HG02870 (cell line): Measurements from ENCODE around the gene CDS2.
A peak's percentile ranks its signal among the peaks of the same experiment; 100 is the strongest.

ENCODE experiments used
- ATAC-seq: cut with Tn5 transposase; IDR thresholded peaks from one replicate; pipeline ENCODE4 v1.9.1; 2021; ENCODE audit warnings: mild to moderate bottlenecking, moderate library complexity; ENCODE audit not compliant: unreplicated experiment

The CDS2 gene

DNA sequence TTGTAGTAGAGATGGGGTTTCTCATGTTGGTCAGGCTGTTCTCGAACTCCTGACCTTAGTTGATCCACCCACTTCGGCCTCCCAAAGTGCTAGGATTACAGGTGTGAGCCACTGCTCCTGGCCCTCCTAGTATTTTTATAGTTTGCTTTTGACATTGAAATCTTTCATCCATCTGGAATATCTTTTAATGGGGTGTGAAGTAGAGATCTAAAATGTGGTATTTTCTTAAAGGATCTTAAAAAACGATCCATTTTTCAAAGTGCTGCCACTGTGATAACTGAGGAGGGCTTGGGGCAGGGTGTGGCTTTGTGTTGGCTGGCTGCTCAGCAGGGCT, 23.1 kb downstream of the CDS2 start:
- ATAC-seq: no peak

GRCh38 chr20:5150226-5151076, 23.6 kb downstream of the CDS2 start:
- no peak for ATAC-seq

DNA sequence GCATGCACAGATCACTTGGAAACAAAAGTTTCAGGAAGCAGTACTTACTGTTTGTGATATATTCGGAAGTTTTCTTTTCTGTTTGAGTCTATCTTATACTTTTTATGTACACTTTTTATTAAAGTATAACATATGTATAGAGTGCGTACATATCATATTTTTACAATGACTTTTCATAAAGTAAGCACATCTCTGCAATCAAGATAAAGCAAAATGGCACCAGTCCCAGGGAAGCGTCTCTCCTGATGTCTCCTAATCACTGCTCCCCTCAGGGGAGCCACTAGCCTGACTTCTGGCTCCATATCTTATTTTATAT, 26.3 kb downstream of the CDS2 start:
- no peak for ATAC-seq

GRCh38 chr20:5153612-5154542, 27.1 kb downstream of the CDS2 start:
- peak; percentile 53 for ATAC-seq

GRCh38 chr20:5154543-5154925, 27.7 kb downstream of the CDS2 start:
- no peak for ATAC-seq

- ATAC-seq: no peak
These were observed 28.6 kb downstream of the CDS2 start for GRCh38 chr20:5155404-5155803.

GRCh38 chr20:5156675-5157448, 30.1 kb downstream of the CDS2 start:
- no peak for ATAC-seq

DNA sequence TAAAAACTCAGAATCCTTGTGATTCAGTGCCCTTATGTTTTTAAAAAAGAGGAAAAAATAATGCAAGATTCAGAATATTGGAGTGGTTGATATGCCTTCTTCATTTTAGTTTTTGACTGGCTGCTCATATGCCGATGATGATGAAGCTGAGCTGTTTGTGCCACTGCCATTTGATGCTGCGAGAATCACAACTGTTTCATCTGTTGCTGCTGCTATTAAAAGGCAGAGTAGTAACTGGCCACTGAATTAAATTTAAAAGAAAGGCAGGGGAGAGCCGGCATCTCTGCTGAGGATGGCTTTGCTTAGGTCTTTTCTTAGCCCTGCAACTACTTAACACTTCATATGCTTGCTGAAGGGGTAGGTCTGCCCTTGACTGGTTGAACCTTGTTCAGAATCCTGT, 33.1 kb downstream of the CDS2 start:
- no peak for ATAC-seq

DNA sequence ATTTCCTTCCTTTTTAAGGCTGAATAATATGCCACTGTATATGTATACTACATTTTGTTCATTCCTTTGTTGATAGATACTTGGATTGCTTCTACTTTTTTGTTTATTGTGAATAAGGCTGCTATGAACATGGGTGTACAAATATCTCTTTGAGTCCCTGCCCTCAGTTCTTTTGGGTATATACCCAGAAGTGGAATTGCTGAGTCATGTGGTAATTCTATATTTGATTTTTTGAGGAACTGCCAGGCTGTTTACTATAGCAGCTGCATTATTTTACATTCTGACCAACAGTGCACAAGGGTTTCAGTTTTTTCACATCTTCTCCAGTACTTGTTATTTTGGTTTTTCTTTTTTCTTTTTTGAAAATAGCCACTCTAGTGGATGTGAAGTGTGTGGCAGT, 34.1 kb downstream of the CDS2 start:
- ATAC-seq: no peak

- no peak for ATAC-seq
These were observed 34.8 kb downstream of the CDS2 start for GRCh38 chr20:5161536-5162164.

DNA sequence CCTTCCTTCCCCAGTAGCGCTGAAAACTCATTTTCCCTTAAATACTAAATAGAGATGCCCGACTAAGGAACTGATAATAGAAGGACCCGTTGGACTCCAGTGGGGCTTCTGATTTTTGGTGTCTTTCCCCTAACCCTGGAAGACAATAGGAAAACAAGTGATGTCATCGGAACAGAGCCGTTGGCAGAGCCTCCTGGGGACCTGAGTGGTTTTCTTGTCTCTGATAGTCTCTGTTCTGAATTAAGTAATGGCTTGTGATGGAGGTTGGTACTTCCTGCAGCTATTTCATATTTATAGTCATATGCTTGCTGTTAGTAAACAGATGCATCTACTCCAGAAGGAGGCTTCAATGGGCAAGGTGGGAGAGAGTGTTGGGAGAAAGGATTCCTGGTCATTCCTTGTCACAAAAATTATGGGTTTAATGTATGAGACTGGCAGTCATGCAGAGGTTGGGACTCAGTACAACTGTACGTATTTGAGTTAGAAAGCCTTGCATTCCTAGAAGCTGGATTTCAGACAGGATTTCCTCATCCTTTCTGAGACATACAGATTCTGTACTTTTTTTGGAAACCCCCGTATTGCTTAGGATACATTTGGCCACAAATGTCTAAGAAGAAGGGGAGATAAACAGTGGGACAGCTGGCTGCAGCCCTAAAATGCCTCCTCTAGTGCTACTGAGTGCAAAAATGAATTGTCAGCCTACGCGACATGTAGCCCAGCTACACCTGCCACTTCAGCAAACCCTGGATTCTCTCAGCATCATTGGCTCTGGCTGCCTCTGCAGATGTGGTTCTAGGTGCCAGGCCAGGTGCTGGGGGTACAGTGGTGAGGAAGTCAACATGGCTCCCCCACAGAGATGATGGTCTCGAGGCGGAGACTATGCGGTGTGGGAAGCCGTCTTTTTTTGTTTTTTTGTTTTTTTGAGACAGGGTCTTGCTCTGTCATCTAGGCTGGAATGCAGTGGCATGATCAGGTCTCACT, 38.1 kb downstream of the CDS2 start:
- no peak for ATAC-seq

DNA sequence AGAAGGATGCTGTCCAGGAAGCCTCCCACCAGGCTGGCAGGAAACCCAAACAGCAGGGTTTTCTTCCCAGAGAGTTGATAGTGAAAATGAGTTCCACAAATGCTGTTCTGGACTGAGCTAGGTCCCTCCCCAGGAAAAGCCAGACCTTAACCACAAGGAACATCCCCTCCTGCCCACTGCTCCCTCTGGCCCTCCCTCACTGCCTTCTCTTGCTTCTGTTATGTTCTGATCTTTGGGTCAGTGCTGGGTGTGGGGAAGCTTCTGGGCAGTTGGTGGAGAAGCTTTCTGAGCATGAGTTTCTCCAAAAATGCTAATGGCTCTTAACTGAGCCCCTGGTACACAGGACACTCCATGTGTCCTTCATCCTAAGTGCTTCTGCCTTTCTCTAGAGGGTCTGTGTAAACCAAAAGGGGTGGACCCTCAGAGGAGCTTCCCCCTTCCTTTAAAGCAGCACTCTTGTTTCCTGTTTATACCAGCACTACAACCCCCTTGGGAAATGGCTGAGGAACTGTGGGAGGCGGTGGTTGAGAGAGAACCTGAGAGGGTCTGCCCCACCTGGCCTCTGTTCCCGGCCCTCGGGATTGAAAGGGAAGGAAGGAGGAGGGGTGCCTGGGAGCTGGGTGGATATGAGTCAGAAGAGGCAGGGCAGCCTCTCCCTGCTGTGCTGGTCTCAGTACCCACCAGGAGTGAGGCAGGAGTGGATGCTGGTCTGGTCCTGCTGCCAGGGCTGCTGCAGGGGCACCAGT, 42.0 kb downstream of the CDS2 start:
- no peak for ATAC-seq

- no peak for ATAC-seq
These were observed 43.5 kb downstream of the CDS2 start for GRCh38 chr20:5170341-5170740.

GRCh38 chr20:5171064-5171789, 44.4 kb downstream of the CDS2 start:
- ATAC-seq: no peak

DNA sequence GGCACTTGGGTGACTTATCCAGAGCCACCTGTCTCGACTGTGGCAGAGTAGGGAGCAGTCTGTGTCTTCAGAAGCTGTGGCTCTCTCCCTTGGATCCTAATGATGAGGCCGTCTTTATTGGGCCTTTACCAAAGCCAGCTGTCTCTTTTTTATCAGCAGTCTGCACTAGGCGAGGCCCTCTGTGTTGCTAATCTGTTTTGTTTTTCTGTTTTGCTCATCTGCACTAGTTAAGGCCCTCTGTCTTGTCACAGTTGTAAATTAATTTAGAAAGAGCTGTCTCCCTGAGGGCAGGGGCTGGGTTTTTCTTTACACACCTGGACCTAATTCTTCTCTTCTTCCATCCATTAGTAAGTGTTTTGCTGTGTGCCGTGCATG, 45.0 kb downstream of the CDS2 start:
- ATAC-seq: peak; percentile 44

DNA sequence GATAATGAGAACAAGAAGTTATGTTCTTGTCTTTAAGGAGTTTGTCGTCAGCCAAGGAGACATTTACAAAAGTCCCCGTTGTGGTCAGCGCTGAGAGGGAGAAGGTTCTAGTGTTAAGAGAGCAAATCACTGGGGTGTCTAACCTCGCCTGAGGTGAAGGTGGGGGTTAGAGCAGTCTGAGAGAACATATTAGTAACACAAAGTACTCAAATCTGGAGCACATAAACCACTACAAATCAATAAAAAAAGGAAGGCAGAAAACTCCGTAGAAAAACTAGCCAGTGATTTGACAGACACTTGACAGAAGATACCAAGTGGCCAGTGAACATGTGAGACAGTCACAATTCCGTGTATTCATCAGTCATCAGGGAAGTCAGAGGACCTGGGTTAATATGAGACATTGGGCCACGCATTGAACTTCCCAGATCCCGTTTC, 45.4 kb downstream of the CDS2 start:
- ATAC-seq: peak; percentile 77

GRCh38 chr20:5172903-5173463, 46.2 kb downstream of the CDS2 start:
- ATAC-seq: no peak

DNA sequence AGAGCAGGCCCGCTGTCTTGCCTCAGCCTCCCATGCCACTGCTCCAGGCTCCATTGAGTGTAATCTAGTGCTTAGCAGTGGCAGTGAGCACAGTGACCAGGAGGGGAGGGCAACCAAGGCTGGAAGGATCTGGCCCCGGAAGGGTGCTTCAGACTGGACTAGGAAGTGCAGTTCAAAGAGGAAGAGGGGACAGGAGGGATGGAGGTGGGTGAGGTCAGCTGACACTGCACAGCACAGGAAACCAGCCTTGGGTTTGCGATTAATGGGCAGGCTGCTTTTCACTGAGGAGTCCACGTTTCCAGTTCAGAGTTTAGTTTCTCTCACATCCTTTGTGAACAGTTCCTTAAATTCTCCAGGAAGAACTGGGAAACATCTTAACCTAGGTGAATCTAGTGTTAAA, 46.9 kb downstream of the CDS2 start:
- ATAC-seq: no peak
